Left renal cortex interstitium (tissue), 4 donors: Measurements from ENCODE around the gene VPS13D. TPM values are rescaled to one million over a fixed set of nuclear protein-coding genes. Genes with fewer than 3 reads are reported as not detected.

Experiments
- DNase-seq, 4 donors: peaks; one replicate each; pipeline ENCODE4 v3.0.0-alpha.2; 2013; ENCODE audit warnings: low read depth in 4 of 4, low spot score in 2 of 4, missing footprints in 1 of 4
- polyA plus RNA-seq, 4 donors: library from polyadenylated mRNA; unstranded; fragments of 120-200 nt; gene quantifications; one replicate each; pipeline ENCODE4 v1.2.1, GENCODE V29; 2013; ENCODE audit not compliant: insufficient read length in 4 of 4

VPS13D gene
- polyA plus RNA-seq, 4 donors, result 21.8 to 32.3 (median 27.6) TPM

GRCh38 chr1:12229386-12229834 is 420 bp upstream of the VPS13D start:
- no peak for DNase-seq

- no peak for DNase-seq
Measured at GRCh38 chr1:12230549-12231275, 882 bp downstream of the VPS13D start.

- no peak for DNase-seq
Measured at GRCh38 chr1:12231276-12231595, 1.4 kb downstream of the VPS13D start.

- no peak for DNase-seq
Measured at GRCh38 chr1:12232221-12232620, 2.4 kb downstream of the VPS13D start.

- no peak for DNase-seq
Measured at GRCh38 chr1:12244078-12244477, 14.2 kb downstream of the VPS13D start.

GRCh38 chr1:12244585-12244984 is 14.8 kb downstream of the VPS13D start:
- no peak for DNase-seq

- no peak for DNase-seq
Measured at GRCh38 chr1:12245116-12245515, 15.3 kb downstream of the VPS13D start.

- DNase-seq, result no peak
Measured at GRCh38 chr1:12245733-12246132, 15.9 kb downstream of the VPS13D start.

GRCh38 chr1:12246584-12246983 is 16.8 kb downstream of the VPS13D start:
- DNase-seq, result no peak

- DNase-seq, result no peak
Measured at GRCh38 chr1:12249181-12249580, 19.4 kb downstream of the VPS13D start.

GRCh38 chr1:12249748-12250147 is 19.9 kb downstream of the VPS13D start:
- DNase-seq, result no peak

GRCh38 chr1:12251442-12251841 is 21.6 kb downstream of the VPS13D start:
- DNase-seq, result no peak

GRCh38 chr1:12255913-12256312 is 26.1 kb downstream of the VPS13D start:
- no peak for DNase-seq

- no peak for DNase-seq
Measured at GRCh38 chr1:12258272-12258671, 28.4 kb downstream of the VPS13D start.

GRCh38 chr1:12269351-12269750 is 39.5 kb downstream of the VPS13D start:
- DNase-seq, result peak in 2 of 4 donors; percentile 9 to 21

- DNase-seq, result no peak
Measured at GRCh38 chr1:12271033-12271432, 41.2 kb downstream of the VPS13D start.

GRCh38 chr1:12272770-12273169 is 42.9 kb downstream of the VPS13D start:
- DNase-seq, result no peak

- no peak for DNase-seq
Measured at GRCh38 chr1:12275370-12275769, 45.5 kb downstream of the VPS13D start.

GRCh38 chr1:12276225-12276624 is 46.4 kb downstream of the VPS13D start:
- DNase-seq, result peak in 3 of 4 donors; percentile 13 to 41 (median 29)

GRCh38 chr1:12279003-12279402 is 49.2 kb downstream of the VPS13D start:
- DNase-seq, result no peak

- no peak for DNase-seq
Measured at GRCh38 chr1:12279728-12280464, 50.1 kb downstream of the VPS13D start.

GRCh38 chr1:12282142-12282541 is 52.3 kb downstream of the VPS13D start:
- DNase-seq, result no peak
